Esophagus squamous epithelium (tissue), 4 donors: Measurements from ENCODE around the gene MYH7.

Experiments
- CTCF ChIP-seq, 6 experiments: fragments of 450-650 bp in 4 of 6; fragments of 200-600 bp in 2 of 6; sonication (generic) in 2 of 6; IDR thresholded peaks; one replicate each; pipeline ENCODE4 v1.5.1; 2016 to 2019; ENCODE audit warnings: antibody characterized with exemption in 6 of 6, mild to moderate bottlenecking in 4 of 6, moderate library complexity in 4 of 6
- POLR2A ChIP-seq, 4 donors: fragments of 450-650 bp; IDR thresholded peaks; one replicate each; pipeline ENCODE4 v1.6.1; 2017; ENCODE audit warnings: antibody characterized with exemption in 4 of 4, mild to moderate bottlenecking in 4 of 4, moderate library complexity in 3 of 4

- TF ChIP-seq CTCF (IDR thresholded peaks at IDR 0.05) (no peak), POLR2A (IDR thresholded peaks at IDR 0.05) (no peak)
Observed at GRCh38 chr14:23425169-23425568, 10.3 kb downstream of the MYH7 start.
